GM19238 (cell line): Measurements from ENCODE around the gene PRKCZ.
"Not testable (repeated sequence)": the region's sequence is repeated elsewhere in the genome, so short reads cannot be mapped to it uniquely, and the experiment has no call there.

Source experiments
- DNase-seq: peaks from one replicate; pipeline ENCODE4 v3.0.0; 2011; ENCODE audit warnings: low spot score; ENCODE audit not compliant: insufficient read length

PRKCZ gene

DNA sequence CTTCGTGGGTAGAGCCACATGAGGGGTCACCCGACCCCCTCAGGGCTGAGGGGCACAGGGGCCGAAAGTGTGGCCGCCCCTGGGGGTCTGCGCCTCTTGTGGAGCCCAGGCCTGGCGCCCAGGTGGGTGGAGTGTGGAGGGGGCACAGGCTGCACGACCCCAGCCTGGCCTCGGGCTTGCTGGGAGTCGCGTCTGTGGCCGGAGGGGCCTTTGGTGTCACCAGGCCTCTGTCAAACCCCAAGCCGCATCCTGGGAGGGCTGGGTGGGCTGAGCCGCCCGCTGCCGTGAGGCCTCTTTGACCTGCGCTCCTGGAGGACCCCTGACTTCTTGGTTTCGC is 83.6 kb downstream of the PRKCZ start:
- no peak for DNase-seq

DNA sequence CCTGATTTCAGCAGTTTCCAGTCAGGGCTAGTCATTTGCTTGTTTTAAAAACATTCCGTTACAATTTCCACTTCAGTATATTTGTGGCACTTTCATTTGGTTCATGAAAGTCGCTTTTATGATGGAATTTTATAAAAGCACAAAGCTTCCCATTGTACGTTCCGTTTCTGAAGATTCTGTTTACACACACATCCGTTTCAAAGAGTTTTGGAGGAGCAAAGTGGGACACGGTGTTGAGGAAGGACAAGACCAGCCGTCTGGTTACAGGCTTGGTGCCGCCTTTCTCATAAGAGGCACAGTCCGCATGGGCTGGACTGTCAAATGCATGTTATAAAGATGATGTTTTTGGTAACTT is 84.0 kb downstream of the PRKCZ start:
- no peak for DNase-seq

DNA sequence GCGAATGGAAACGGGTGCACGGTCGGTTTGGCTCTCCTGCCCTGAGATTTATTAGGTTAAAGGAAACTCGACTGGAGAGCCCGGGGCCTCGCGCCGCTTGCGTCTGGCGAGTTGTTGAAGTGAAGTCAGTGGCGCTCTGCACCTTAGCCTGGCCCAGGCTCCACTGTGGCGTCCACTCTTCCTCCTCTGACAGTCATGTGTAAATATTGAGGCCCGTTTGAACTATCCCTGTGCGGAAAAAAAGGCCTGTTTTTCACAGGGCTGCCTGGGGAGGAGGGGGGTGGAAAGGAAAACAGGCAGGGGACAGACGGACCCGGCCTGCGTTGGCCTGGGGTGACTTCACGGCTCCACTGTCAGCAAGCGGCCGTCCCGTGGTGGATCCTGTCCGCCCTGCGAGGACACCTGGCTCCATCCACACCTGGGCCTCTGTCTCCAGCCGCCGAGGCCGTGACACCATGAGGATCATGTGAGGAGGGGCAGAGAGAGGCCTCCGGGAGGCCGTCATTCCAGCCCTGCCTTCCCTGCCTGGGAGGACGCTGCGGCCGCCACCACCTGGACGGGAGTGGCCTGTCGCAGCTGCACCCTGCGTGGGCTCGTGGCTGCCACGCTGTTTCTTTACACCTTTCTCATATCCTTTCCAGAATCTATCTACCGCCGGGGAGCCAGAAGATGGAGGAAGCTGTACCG is 84.6 kb downstream of the PRKCZ start:
- DNase-seq: no peak

DNA sequence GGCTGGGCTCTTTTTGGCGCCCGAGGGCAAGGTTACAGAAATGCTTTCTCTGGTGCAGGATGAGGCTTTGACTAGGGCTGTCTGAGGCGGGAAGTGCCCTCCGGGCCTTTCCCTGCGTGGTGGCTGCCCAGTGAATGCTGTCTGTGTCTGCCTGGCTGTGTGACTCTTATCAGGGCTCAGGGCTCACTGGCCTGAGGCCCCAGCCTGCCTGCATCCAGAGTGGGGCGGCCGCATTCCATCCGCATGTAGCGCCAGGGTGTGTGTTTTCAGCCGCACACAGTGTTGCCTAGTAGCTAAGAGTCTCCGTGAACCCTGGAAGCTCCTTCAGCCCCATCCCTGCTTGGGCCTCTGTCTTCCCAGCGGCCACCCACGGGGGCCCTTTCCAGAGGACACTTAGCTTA is 85.2 kb downstream of the PRKCZ start:
- DNase-seq: no peak

DNA sequence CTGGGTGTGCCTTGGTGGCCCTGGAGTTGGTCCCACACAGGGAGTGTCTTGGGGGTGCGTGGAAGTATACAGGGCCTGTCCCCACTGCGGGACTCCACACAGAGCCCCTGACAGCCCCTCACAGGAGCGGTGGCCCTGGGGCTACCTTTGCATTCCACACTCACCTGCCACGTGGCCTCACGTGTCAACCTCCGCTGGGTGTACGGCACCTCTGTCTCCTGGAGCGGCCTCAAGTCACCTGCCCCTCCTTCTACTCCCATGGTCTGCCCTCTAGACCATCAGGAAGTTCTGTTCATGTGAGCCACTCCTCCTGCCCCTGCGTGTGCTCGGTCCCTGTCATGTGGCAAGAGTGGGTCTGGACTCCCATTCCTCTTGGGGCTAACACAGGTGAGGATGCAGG is 85.7 kb downstream of the PRKCZ start:
- no peak for DNase-seq

DNA sequence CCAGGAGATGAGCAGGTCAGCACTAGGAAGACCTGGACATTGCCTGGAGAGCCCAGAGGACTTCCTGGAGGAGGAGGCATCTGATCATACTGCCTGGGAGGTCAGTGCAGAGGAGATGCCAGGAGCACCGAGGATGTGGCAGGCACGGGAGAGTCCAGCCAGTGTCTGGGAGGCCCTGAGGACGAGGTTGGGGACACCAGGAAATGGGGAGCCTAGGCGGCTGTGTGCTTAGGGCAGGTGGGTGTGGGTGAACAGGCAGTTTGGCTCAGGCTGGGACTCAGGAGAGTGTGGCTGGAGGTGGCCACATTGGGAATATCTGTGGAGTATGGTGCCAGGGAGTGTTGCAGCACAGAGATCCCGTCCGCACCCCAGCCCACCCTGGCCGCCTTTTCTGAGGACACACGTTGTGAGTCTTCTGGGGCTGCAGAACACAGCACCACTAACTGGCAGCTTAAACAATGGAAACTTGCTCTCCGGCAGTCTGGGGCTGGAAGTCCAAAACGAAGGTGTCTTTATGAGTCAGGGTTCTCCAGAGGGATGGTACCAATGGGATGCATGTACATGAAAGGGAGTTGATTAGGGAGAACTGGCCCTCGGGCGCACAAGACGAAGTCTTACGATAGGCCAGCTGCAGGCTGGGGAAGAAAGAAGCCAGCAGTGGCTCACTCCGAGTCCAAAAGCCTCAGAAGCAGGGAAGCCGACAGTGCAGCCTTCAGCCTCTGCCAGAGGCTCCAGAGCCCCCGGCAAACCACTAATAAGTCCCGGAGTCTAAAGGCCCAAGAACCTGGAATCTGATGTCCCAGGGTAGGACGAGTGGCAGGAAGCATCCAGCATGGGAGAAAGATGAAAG is 86.4 kb downstream of the PRKCZ start:
- no peak for DNase-seq

DNA sequence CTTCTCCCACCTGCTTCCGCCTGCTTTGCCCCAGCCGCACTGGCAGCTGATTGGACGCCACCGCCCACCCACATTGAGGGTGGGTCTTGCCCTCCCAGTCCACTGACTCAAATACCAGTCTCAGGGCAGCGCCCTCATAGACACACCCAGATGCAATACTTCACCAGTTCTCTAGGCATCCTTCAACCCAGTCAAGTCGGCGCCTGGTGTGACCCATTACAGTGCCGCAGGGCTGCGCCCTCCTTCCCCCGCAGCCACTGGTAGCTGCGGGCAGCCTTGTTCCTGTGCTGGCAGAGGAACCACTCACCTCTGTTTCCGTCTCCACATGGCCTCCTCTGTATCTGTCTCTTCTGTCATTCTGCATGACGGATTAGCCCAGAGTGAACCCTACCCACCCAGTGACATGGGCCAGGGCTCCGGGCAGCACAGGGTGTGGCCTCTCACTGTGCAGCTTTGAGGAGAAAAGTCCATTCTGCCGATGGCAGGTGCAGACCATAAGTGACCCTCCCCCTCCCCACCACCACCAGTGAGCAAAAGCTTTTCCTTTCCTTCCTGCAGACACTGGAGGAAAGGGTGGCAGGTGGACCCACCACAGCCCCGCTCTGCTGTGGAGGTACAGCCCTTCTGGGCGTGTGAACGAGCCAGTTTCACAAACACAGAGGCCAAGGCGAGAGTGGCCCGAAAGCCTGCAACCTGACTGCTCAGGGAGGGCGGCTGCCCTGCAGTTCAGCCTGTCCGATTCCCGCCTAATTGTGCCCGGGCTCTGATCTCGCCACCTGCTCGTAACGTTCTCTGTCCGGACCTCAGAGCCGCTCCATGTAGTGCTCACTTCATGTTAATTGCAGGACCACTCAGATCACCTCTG is 87.3 kb downstream of the PRKCZ start:
- DNase-seq: no peak

DNA sequence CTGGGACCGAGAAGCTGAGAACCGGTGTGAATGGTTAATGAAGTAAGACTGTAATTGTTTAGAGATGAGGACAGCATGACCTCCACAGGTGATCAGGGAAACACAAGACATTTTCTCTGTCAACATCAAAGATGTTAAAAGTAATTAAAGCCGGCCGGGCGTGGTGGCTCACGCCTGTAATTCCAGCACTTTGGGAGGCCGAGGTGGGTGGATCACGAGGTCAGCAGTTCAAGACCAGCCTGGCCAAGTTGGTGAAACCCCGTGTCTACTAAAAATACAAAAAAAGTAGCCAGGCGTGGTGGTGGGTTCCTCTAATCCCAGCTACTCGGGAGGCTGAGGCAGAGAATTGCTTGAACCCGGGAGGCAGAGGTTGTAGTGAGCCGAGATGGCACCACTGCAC is 88.9 kb downstream of the PRKCZ start:
- DNase-seq: not testable (repeated sequence)

DNA sequence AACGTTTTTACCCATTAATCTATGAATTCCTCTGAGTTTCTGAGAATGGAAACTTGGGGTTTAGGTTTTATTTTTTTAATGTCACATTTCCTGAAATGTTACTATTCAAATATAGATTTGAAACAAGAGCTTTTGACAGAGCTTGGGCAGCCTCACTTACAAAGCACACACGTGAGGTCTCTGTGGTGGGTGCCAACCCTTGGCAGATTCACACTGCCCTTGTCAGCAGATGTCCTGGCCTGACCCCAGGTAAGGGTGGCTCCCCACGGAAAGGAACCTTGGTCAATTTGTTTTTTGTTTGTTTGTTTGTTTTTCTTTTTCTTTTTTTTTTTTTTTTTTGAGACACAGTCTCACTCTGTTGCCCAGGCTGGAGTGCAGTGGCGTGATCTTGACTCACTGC is 90.8 kb downstream of the PRKCZ start:
- no peak for DNase-seq

DNA sequence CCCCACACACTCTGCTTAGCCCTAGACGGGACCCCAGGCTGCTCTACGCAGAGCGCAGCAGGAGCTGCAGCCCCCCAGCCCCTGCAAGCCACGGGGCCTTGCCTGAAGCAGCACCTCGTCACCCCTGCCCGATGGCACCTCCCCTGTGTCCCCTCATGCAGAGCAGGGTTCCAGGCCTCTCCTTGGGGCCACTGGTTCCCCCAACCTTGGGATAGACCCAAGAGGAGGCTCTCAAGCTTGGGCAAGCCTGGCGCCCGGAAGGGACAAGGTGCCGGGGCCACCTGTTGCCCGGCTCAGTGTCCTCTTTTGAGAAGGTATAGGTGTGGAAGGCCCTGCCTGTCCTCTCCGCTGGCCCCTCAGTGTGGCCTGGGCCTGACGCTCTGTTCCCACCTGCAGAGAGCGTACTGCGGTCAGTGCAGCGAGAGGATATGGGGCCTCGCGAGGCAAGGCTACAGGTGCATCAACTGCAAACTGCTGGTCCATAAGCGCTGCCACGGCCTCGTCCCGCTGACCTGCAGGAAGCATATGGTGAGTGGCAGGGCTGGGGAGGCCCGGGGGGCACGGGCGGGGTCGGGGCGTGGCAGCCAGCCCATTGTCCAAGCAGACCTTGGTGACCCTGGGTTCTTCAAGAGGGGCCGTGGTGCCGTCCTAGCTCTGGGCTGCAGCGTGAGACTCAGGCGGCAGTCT is 93.7 kb downstream of the PRKCZ start:
- DNase-seq: no peak

DNA sequence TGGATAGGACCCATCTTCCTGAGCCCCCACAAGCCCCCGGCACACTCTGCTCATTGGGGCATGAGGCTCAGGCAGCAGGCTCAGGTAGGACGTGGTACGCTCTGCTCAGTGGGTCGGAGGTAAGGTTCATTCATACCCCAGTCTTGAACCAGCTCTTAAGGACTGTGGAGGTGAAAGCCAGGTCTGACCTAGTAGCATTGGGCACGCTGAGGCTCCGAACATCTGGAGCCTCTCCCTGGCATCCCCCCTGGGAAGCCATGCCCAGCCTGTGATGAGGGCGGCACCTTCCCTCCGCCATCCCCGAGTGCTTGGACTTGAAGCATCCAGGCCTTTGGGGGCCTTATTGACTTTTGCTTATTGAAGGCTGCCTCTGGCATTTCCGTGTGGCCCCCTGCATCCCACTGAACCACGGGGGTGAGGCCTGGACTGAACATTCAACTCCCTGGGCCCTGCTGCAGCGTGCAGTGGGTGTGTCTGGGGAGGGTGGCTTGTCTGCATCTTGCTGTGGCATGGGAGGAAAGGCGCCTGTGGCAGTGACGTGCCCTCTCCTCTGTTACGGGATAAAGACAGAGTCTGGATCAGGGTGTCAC is 94.4 kb downstream of the PRKCZ start:
- DNase-seq: no peak

DNA sequence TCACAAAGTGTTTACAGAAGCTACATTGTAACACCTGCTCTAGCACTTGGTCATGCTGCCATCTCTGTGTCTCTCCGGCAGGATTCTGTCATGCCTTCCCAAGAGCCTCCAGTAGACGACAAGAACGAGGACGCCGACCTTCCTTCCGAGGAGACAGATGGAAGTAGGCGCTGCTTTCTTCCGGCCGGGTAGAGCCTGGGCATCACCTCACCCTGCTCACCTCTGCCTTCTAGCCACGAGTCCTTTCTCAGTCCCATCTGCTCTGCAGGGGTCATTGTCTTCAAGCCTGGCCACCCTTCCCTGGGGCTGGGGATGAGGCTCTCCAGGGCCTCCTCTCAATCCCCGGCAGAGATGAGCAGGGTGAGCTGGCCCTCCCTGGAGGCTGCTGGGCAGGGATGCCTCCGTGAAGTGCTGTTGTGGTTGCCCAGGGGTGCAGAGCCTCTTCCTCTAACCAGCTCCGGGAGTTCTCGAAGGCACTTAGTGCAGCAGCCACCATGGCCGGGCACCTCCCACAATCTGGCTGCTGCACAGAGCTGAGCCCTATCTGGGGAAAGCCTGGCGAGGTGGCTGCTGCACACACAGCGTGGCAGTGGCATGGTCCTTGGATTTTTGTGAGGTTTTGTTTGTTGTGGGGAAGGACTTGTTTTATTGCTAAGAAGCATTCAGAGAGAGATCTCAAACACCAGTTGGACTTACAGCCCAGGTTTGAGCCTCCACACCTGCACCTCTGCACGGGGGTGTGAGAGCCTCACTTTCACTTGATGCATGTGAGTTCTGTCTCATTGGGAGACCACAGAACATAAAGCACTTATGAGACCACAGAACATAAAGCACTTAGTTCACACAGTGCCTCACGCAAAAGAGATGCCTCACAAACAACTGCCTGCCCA is 96.0 kb downstream of the PRKCZ start:
- no peak for DNase-seq

DNA sequence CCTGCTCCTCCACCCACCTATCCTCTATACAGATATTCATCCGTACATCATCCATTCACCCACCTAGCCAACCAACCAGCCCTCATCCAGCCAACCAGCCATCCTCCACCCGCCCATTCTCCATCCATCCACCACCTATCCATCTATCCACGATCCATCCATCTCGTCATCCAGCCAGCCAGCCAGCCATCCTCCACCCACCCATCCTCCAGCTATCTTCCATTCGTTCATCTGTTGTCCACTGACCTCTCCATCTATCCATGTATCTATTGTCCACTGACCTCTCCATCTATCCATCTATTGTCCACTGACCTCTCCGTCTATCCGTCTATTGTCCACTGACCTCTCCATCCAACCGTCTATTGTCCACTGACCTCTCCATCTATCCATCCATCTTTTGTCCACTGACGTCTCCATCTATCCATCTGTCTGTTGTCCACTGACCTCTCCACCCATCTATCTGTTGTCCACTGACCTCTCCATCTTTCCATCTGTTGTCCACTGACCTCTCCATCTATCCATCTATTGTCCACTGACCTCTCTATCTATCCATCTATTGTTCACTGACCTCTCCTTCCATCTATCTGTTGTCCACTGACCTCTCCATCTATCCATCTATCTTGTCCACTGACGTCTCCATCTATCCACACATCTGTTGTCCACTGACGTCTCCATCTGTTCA is 96.8 kb downstream of the PRKCZ start:
- DNase-seq: no peak

DNA sequence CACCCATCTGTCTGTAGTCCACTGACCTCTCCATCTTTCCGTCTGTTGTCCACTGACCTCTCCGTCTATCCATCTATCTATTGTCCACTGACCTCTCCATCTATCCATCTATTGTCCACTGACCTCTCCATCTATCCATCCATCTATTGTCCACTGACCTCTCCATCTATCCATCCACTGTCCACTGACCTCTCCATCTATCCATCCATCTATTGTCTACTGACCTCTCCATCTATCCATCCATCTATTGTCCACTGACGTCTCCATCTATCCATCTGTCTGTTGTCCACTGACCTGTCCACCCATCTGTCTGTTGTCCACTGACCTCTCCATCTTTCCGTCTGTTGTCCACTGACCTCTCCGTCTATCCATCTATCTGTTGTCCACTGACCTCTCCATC is 97.7 kb downstream of the PRKCZ start:
- DNase-seq: not testable (repeated sequence)

DNA sequence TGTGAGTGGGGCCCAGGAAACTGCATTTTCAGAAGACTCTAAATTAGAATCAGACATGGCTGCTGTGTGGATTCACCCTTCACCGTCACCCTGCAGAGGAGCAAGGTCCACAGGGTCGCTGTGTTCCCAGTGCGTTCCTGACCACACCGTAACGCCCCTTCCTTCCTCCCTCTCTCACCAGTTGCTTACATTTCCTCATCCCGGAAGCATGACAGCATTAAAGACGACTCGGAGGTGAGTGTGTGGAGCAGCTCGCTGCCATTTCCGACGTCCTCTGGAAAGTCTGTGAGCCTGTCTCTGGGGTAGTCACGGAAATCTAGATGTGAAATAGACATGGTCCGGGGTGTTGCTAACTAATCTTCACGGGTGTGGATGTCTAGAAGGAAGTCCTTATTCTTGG is 98.5 kb downstream of the PRKCZ start:
- DNase-seq: no peak

DNA sequence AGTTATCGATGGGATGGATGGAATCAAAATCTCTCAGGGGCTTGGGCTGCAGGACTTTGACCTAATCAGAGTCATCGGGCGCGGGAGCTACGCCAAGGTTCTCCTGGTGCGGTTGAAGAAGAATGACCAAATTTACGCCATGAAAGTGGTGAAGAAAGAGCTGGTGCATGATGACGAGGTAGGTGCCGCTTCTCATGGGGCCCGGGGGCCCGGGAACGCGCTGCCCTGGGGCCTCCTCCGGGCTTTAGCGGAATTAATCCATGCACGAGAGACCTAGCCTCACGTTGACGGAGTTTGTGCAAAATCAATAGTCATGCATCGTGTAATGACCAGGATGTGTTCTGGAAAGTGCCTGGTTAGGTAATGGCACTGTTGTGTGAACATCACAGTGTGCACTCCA is 100.6 kb downstream of the PRKCZ start:
- DNase-seq: no peak

DNA sequence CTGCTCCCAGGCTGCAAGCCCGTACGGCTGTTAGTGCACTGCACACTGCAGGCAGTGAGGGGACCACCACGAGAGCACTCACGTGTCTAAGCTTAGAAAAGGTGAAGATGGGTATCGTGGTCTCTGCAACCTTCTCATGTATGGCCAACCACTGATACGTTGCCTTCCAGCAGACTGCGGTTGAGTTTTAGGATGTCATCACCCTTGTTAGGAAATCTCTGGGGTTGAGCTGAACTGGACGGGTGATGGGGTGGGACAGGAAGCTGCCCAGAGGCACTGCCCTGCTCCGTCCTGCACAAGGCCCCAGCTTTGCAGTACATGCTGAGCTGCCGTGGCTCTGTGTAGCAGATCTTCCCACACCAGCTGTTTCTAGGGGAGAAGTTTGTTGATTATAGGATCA is 101.0 kb downstream of the PRKCZ start:
- no peak for DNase-seq

DNA sequence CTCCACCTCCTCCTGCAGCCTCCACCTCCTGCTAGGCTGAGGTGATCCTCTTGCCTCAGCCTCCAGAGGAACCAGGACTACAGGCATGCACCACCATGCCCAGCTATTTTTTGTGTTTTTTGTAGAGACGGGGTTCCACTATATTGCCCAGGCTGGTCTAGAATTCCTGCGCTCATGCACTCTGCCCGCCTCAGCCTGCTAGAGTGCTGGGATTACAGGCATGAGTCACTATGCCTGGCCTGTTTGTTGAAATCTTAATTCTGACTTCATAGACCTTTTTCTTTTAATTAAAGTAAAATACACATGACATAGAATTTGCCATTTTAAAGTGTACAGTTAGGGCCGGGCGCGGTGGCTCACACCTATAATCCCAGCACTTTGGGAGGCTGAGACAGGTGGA is 101.7 kb downstream of the PRKCZ start:
- DNase-seq: no peak

DNA sequence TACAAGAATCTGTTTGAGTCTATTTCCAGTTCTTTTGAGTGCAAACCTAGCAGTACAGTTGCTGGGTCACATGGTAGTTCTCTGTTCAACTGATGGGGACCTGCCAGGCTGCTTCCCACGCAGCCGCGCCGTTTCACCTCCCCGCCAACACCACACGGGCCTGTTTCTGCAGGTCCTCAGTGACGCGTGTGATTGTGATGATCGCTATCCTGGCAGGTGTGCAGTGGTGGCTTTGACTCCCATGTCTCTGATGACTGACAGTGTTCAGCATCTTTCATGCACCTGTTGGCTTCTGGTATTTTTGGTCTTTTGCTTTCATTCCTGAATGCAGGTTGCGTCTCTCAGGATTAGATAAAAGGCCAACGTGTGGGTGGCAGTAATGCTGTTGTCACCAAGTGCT is 102.7 kb downstream of the PRKCZ start:
- DNase-seq: no peak

DNA sequence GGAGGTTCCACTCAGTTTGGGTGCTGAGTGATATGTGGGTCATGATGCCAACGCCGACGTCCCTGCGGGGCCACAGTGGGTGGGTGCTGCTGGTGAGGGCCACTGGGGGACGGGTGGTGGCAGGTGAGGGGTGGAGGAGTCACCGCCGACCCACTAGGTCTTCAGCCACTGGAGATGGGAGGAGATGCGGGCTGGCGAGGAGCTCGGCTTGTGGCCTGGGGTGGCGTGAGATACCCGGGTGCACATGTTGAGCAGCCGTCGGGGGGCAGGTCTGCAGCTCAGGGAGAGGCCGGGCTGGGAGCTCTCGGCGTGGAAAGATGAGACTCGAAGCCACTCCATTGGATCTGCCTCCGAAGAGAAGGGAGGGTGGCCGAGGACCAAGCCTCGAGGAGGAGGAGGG is 103.8 kb downstream of the PRKCZ start:
- no peak for DNase-seq
